ENCODE results near the gene SFXN5.

Gene SFXN5

GRCh38 chr2:73043929-73044832 lies 27.3 kb downstream of the SFXN5 start:
- no peaks in the 10 kb centered on the region for H3K9me2 ChIP-seq (ENCODE audit: low read depth, low read length)
- TF ChIP-seq EZH2 (IDR thresholded peaks at IDR 0.05; ENCODE audit: borderline replicate concordance, low read length): no peak
- no peak for TF ChIP-seq CTCF (IDR thresholded peaks at IDR 0.05; ENCODE audit: low read length)
- H3K4me2 ChIP-seq (ENCODE audit: low read length): no peak overlapping the region; the same call in 1 of the 2 replicates
- no peaks in the 10 kb centered on the region for H3K27me3 ChIP-seq (ENCODE audit: insufficient read depth, low read length)
- H3K27ac ChIP-seq (ENCODE audit: low read depth, low read length, poor library complexity, severe bottlenecking): no peak overlapping the region
- H3K79me2 ChIP-seq (ENCODE audit: insufficient read depth, low read length): no peaks in the 10 kb centered on the region
- H3K9me3 ChIP-seq (ENCODE audit: low read length): no peaks in the 10 kb centered on the region
- no peaks in the 10 kb centered on the region for H3F3A ChIP-seq (ENCODE audit: insufficient read depth, low read length)
- H2AFZ ChIP-seq (ENCODE audit: low read length): no peak overlapping the region
- peaks cover 14% of the 10 kb centered on the region for H3K4me1 ChIP-seq (ENCODE audit: insufficient read depth, low read length, severe bottlenecking)
- H3K36me3 ChIP-seq (ENCODE audit: insufficient read depth, low read length): no peaks in the 10 kb centered on the region
- no peak overlapping the region for H3K4me3 ChIP-seq (ENCODE audit: low read depth, low read length, poor library complexity, severe bottlenecking)
- no peak overlapping the region for H3K9ac ChIP-seq (ENCODE audit: low read length)
- no peaks in the 10 kb centered on the region for H4K20me1 ChIP-seq (ENCODE audit: insufficient read depth, low read length)

DNA sequence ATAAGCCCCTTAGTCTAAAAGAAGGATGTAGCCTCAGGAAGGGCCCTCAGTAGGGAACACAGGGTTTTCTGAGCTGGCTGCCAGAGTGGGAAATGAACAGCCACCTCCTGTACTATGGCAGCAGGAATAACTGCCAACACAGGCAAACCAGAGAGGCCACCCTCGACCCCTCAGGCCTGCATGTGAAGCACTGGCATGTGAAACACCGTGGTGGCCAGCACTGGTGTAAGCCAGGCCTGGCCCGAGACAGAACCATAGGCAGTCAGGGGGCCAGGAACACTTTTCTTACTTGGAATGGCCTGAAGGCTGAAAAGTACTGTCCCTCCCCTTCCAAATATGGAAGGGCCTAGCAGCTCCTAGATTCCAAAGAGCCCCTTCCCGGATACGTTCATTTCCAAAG lies 28.2 kb downstream of the SFXN5 start:
- TF ChIP-seq EZH2 (IDR thresholded peaks at IDR 0.05; ENCODE audit: borderline replicate concordance, low read length): no peak
- no peak for TF ChIP-seq CTCF (IDR thresholded peaks at IDR 0.05; ENCODE audit: low read length)

DNA sequence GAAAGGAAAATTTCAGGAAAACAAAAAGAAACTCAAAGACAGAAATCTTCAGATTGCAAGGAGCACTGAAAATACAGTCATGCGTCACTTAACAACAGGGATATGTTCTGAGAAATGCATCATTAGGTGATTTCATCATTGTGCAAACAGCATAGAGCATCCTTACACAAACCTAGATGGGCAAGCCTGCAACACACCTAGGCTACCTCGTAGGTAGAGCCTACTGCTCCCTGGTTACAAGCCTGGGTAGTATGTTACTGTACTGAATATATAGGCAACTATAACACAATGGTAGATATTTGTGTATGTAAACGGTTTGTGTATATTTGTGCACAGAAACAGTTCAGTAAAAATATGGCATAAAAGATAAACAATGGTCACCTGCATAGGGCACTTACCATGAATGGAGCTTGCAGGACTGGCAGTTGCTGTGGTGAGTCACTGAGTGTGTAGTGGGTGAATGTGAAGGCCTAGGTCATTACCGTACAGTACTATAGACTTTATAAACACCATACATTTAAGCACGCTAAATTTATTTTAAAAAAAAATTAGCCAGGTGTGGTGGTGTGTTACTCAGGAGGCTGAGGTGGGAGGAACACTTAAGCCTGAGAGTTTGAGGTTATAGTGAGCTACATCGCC lies 33.4 kb downstream of the SFXN5 start:
- H2AFZ ChIP-seq (ENCODE audit: low read length): no peak overlapping the region
- TF ChIP-seq CTCF (IDR thresholded peaks at IDR 0.05; ENCODE audit: low read length): no peak
- no peak for TF ChIP-seq EZH2 (IDR thresholded peaks at IDR 0.05; ENCODE audit: borderline replicate concordance, low read length)
- no peaks in the 10 kb centered on the region for H3F3A ChIP-seq (ENCODE audit: insufficient read depth, low read length)
- H4K20me1 ChIP-seq (ENCODE audit: insufficient read depth, low read length): no peaks in the 10 kb centered on the region
- no peaks in the 10 kb centered on the region for H3K27me3 ChIP-seq (ENCODE audit: insufficient read depth, low read length)
- H3K27ac ChIP-seq (ENCODE audit: low read depth, low read length, poor library complexity, severe bottlenecking): no peak overlapping the region
- H3K9ac ChIP-seq (ENCODE audit: low read length): no peak overlapping the region
- H3K36me3 ChIP-seq (ENCODE audit: insufficient read depth, low read length): no peaks in the 10 kb centered on the region
- H3K4me3 ChIP-seq (ENCODE audit: low read depth, low read length, poor library complexity, severe bottlenecking): no peak overlapping the region
- no peaks in the 10 kb centered on the region for H3K4me1 ChIP-seq (ENCODE audit: insufficient read depth, low read length, severe bottlenecking)
- no peaks in the 10 kb centered on the region for H3K79me2 ChIP-seq (ENCODE audit: insufficient read depth, low read length)
- no peak overlapping the region for H3K4me2 ChIP-seq (ENCODE audit: low read length)
- H3K9me2 ChIP-seq (ENCODE audit: low read depth, low read length): no peaks in the 10 kb centered on the region
- H3K9me3 ChIP-seq (ENCODE audit: low read length): no peaks in the 10 kb centered on the region

More for the DNA sequence above, 28.2 kb downstream of the SFXN5 start:
- Histone ChIP-seq H3K36me3 (ENCODE audit: insufficient read depth, low read length) (no peaks in the 10 kb centered on the region), H3K4me3 (ENCODE audit: low read depth, low read length, poor library complexity, severe bottlenecking) (no peak overlapping the region), H3K27me3 (ENCODE audit: insufficient read depth, low read length) (no peaks in the 10 kb centered on the region), H3K79me2 (ENCODE audit: insufficient read depth, low read length) (no peaks in the 10 kb centered on the region), H3K9me3 (ENCODE audit: low read length) (no peaks in the 10 kb centered on the region), H2AFZ (ENCODE audit: low read length) (no peak overlapping the region), H3K27ac (ENCODE audit: low read depth, low read length, poor library complexity, severe bottlenecking) (no peak overlapping the region), H3F3A (ENCODE audit: insufficient read depth, low read length) (no peaks in the 10 kb centered on the region), H3K4me2 (ENCODE audit: low read length) (no peak overlapping the region), H3K9ac (ENCODE audit: low read length) (no peak overlapping the region), H3K9me2 (ENCODE audit: low read depth, low read length) (no peaks in the 10 kb centered on the region), H3K4me1 (ENCODE audit: insufficient read depth, low read length, severe bottlenecking) (peaks cover 14% of the 10 kb centered on the region), H4K20me1 (ENCODE audit: insufficient read depth, low read length) (no peaks in the 10 kb centered on the region)
